Measurements from ENCODE around the gene XRRA1. TPM values are rescaled to one million over a fixed set of nuclear protein-coding genes. Genes with fewer than 3 reads are reported as not detected.

The XRRA1 gene
- total RNA-seq, 1 experiment from 2014 or later = 23.5 TPM

DNA sequence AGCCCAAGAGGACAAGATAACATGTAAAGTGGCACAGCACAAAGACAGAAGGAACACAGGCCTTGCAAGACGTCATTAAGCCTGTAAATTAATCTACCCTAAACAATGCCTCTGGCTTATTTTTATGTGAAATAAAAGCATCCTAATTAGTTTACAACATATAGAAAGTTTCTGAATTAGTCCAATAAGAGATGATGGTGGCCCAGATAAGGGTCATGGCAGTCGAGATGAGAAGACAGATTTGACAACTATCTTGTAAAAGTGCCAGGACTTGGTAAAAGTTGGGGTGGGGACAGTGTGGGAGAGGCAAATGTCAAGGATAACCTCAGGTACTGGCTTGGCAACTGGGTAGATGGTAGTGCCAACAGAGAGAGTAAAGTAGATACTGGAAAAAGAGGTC is 13.6 kb downstream of the XRRA1 start:
- intact Hi-C loops (cut with micrococcal nuclease) = no loop called here
- ChIA-PET CTCF (no interaction called here), POLR2A (ENCODE audit: unreplicated experiment) (no interaction called here)
- BruUV-seq (replicated peaks) = no TSS peak
- Histone ChIP-seq H3K79me2 (ENCODE audit: low read length) (no peaks in the 10 kb centered on the region), H3K9ac (ENCODE audit: low read length) (no peak overlapping the region), H3K27ac (ENCODE audit: low read length) (no peak overlapping the region), H2AFZ (ENCODE audit: low read length) (no peak overlapping the region), H3K4me2 (ENCODE audit: low read length) (no peak overlapping the region), H3K4me1 (ENCODE audit: insufficient read depth, low read length) (peaks cover 25% of the 10 kb centered on the region), H3K36me3 (ENCODE audit: low read depth, low read length) (peaks cover 20% of the 10 kb centered on the region; the same call in 1 of the 2 replicates), H3K27me3 (ENCODE audit: low read length) (no peaks in the 10 kb centered on the region), H3F3A (ENCODE audit: low read length, unreplicated experiment) (no peaks in the 10 kb centered on the region), H3K4me3 (ENCODE audit: low read length) (no peak overlapping the region), H3K9me2 (replicated peaks; ENCODE audit: low read length) (no peaks in the 10 kb centered on the region), H4K20me1 (ENCODE audit: low read length) (no peaks in the 10 kb centered on the region), H3K9me3 (ENCODE audit: low read length) (no peaks in the 10 kb centered on the region)
- DNase-seq (no peak), ATAC-seq (no peak)
- TF ChIP-seq EZH2 (IDR thresholded peaks at IDR 0.05; ENCODE audit: low read length, unreplicated experiment) (no peak), EZH2phosphoT487 (IDR thresholded peaks at IDR 0.05; ENCODE audit: borderline replicate concordance, low read length) (no peak)
- TF ChIP-seq, protein P1, sequence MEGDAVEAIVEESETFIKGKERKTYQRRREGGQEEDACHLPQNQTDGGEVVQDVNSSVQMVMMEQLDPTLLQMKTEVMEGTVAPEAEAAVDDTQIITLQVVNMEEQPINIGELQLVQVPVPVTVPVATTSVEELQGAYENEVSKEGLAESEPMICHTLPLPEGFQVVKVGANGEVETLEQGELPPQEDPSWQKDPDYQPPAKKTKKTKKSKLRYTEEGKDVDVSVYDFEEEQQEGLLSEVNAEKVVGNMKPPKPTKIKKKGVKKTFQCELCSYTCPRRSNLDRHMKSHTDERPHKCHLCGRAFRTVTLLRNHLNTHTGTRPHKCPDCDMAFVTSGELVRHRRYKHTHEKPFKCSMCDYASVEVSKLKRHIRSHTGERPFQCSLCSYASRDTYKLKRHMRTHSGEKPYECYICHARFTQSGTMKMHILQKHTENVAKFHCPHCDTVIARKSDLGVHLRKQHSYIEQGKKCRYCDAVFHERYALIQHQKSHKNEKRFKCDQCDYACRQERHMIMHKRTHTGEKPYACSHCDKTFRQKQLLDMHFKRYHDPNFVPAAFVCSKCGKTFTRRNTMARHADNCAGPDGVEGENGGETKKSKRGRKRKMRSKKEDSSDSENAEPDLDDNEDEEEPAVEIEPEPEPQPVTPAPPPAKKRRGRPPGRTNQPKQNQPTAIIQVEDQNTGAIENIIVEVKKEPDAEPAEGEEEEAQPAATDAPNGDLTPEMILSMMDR (conservative IDR thresholded peaks at IDR 0.05; ENCODE audit: low read depth, low read length) = no peak

DNA sequence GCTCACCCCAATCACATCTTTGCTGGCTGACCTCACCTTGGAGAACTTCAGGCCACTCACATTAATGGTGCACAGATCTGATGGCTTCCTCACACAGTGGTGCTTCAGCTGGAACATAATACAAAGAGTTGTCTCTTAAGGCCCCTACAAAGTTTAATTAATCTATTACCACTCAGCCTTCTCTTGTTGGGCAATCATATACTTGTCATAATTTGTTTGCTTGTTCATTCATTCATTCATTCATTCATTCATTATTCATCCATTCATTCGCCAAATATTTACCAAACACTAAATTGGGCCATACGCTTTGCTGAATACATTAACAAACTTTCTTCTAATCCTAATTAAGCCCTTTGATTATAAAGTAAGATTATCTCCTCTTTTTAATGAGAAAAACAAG is 15.1 kb downstream of the XRRA1 start:
- H3K9me3 ChIP-seq (ENCODE audit: low read length) = no peaks in the 10 kb centered on the region
- H3F3A ChIP-seq (ENCODE audit: low read length, unreplicated experiment) = no peaks in the 10 kb centered on the region
- H2AFZ ChIP-seq (ENCODE audit: low read length) = no peak overlapping the region
- H3K9ac ChIP-seq (ENCODE audit: low read length) = no peak overlapping the region
- intact Hi-C loops (cut with micrococcal nuclease) = no loop called here
- H3K27me3 ChIP-seq (ENCODE audit: low read length) = no peaks in the 10 kb centered on the region
- no peaks in the 10 kb centered on the region for H3K79me2 ChIP-seq (ENCODE audit: low read length)
- TF ChIP-seq EZH2phosphoT487 (IDR thresholded peaks at IDR 0.05; ENCODE audit: borderline replicate concordance, low read length) = no peak
- no peak for TF ChIP-seq EZH2 (IDR thresholded peaks at IDR 0.05; ENCODE audit: low read length, unreplicated experiment)
- TF ChIP-seq, protein P1 (conservative IDR thresholded peaks at IDR 0.05; ENCODE audit: low read depth, low read length) = no peak
- no peak for DNase-seq
- no peaks in the 10 kb centered on the region for H3K9me2 ChIP-seq (replicated peaks; ENCODE audit: low read length)
- ATAC-seq = no peak
- peaks cover 19% of the 10 kb centered on the region; the same call in 1 of the 2 replicates for H3K36me3 ChIP-seq (ENCODE audit: low read depth, low read length)
- no peak overlapping the region for H3K27ac ChIP-seq (ENCODE audit: low read length)
- POLR2A ChIA-PET (ENCODE audit: unreplicated experiment) = no interaction called here
- CTCF ChIA-PET = no interaction called here
- no TSS peak for BruUV-seq (replicated peaks)
- no peak overlapping the region for H3K4me3 ChIP-seq (ENCODE audit: low read length)
- H3K4me2 ChIP-seq (ENCODE audit: low read length) = no peak overlapping the region
- H3K4me1 ChIP-seq (ENCODE audit: insufficient read depth, low read length) = peaks cover 25% of the 10 kb centered on the region
- no peaks in the 10 kb centered on the region for H4K20me1 ChIP-seq (ENCODE audit: low read length)

DNA sequence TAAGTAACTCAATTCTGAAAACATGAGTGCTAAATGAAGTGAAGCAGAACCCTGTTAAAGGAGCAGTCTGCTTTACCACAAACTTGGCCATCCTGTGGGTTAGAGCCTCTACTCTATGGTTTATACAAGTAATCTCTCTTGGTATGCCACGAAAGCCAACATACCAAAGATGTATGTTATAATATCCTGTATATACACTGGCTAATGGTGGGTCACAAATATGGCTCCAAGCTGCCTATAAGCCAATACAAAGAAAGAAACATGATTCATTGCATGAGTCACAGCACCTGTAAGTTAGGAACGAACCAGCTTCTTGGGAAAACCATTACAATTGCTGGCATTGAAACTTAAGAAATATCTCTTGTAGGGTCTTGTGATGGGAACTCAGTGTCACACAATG is 16.1 kb downstream of the XRRA1 start:
- H4K20me1 ChIP-seq (ENCODE audit: low read length) = no peaks in the 10 kb centered on the region
- H3K4me3 ChIP-seq (ENCODE audit: low read length) = no peak overlapping the region
- peak overlapping the region; percentile 27 for H2AFZ ChIP-seq (ENCODE audit: low read length)
- ChIA-PET POLR2A (ENCODE audit: unreplicated experiment) (no interaction called here), CTCF (interaction anchor here (1.9 kb wide), 1 partner anchor 272 kb away, joined by 6 read pairs; no protein-coding TSS in a partner anchor)
- peak; percentile 64 for ATAC-seq
- H3K9me2 ChIP-seq (replicated peaks; ENCODE audit: low read length) = no peaks in the 10 kb centered on the region
- H3K27me3 ChIP-seq (ENCODE audit: low read length) = no peaks in the 10 kb centered on the region
- peaks cover 22% of the 10 kb centered on the region for H3K4me1 ChIP-seq (ENCODE audit: insufficient read depth, low read length)
- DNase-seq = peak; percentile 93
- H3F3A ChIP-seq (ENCODE audit: low read length, unreplicated experiment) = no peaks in the 10 kb centered on the region
- H3K9me3 ChIP-seq (ENCODE audit: low read length) = no peaks in the 10 kb centered on the region
- H3K79me2 ChIP-seq (ENCODE audit: low read length) = no peaks in the 10 kb centered on the region
- intact Hi-C loops (cut with micrococcal nuclease) = no loop called here
- peak overlapping the region; percentile 74 for H3K27ac ChIP-seq (ENCODE audit: low read length)
- no peak for TF ChIP-seq EZH2phosphoT487 (IDR thresholded peaks at IDR 0.05; ENCODE audit: borderline replicate concordance, low read length)
- no peak for TF ChIP-seq EZH2 (IDR thresholded peaks at IDR 0.05; ENCODE audit: low read length, unreplicated experiment)
- TF ChIP-seq, protein P1 (conservative IDR thresholded peaks at IDR 0.05; ENCODE audit: low read depth, low read length) = no peak
- peak overlapping the region; percentile 31 for H3K9ac ChIP-seq (ENCODE audit: low read length)
- BruUV-seq (replicated peaks) = no TSS peak
- H3K36me3 ChIP-seq (ENCODE audit: low read depth, low read length) = peaks cover 18% of the 10 kb centered on the region; the same call in 1 of the 2 replicates
- H3K4me2 ChIP-seq (ENCODE audit: low read length) = peak overlapping the region; percentile 27

Measured in PC-3 (cell line).